Vagina (tissue), 1 donor: Measurements from ENCODE around the gene NPTX2. TPM values are rescaled to one million over a fixed set of nuclear protein-coding genes. Genes with fewer than 3 reads are reported as not detected.

Source experiments
- total RNA-seq: library from RNA; depleted of rRNA; stranded (reverse); fragments of >200 nt; gene quantifications from one replicate; pipeline ENCODE4 v1.2.3, GENCODE V29; 2016

The NPTX2 gene
- total RNA-seq, 1 donor from 2014 or later = 13.0 TPM

Other genes with a start within 250 kb of the NPTX2 start
- 17.2 TPM for gene BAIAP2L1, start 216.2 kb upstream of the NPTX2 start, total RNA-seq